ENCODE data around the gene GHSR.

The GHSR gene

DNA sequence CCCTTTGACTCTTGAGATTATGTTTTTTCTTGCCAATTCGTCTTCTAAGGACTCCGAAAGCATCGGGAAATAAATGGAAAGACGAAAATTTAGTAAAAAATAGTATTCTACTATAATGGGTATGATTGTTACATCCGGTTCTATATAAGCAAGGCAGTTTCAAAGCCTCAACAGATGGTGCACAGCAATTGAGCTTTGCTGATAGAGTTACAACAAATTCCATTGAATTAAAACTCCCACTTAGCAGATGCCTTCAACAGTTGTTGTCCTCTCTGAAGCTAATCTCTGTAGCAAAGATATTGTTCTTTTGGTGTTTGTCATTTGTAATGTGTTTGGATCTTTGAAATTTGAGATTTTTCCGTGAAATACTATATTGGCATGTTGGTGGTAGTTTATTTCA is 16.1 kb upstream of the GHSR start:
- Histone ChIP-seq H3K4me1 (ENCODE audit: control insufficient read depth, insufficient read depth, low read length) (no peaks in the 10 kb centered on the region), H3K27me3 (ENCODE audit: control insufficient read depth, insufficient read depth, low read length) (no peaks in the 10 kb centered on the region), H3K9me3 (ENCODE audit: control insufficient read depth, insufficient read depth, low read length) (no peaks in the 10 kb centered on the region), H3K27ac (ENCODE audit: low read length) (no peak overlapping the region), H3K36me3 (ENCODE audit: control insufficient read depth, insufficient read depth, low read length) (no peaks in the 10 kb centered on the region), H3K4me3 (ENCODE audit: low read length) (no peak overlapping the region)
- no CpG with 5 or more reads among the region's 6 CpGs for WGBS (ENCODE audit: insufficient coverage, insufficient read length)
- DNase-seq (ENCODE audit: low read depth, low spot score), result no peak

DNA sequence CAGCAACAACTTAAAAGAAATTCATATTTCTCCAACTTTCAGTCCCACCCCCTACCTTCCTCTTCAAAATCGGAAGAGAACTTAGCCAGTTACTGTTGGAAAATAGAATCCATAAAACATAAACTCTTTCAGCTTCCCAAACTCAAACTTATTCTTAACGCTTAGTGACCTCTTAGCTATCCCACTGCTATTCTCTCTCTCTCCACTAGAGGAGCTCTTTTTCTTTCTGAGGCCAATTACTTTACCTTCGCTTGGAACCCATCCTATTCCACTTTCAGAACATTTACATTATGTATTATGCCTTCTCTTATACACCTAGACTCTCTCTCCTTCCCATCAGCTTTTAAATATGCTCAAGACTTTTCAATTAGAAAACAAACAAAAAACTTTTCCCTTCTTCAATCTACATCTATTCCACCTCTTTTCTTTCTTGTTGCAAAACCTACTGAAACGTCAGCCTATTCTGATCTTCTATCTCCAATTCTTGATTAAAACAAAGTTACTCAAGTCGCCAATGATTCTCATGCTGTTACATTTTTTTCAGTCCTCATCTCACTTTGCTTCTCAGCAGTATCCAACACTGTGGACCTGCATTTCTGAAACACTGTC is 13.4 kb upstream of the GHSR start:
- Histone ChIP-seq H3K4me1 (ENCODE audit: control insufficient read depth, insufficient read depth, low read length) (no peaks in the 10 kb centered on the region), H3K27me3 (ENCODE audit: control insufficient read depth, insufficient read depth, low read length) (no peaks in the 10 kb centered on the region), H3K27ac (ENCODE audit: low read length) (no peak overlapping the region), H3K9me3 (ENCODE audit: control insufficient read depth, insufficient read depth, low read length) (no peaks in the 10 kb centered on the region), H3K36me3 (ENCODE audit: control insufficient read depth, insufficient read depth, low read length) (no peaks in the 10 kb centered on the region), H3K4me3 (ENCODE audit: low read length) (no peak overlapping the region)
- 100% methylated on average over 1 of the region's 5 CpGs for WGBS (ENCODE audit: insufficient coverage, insufficient read length)
- DNase-seq (ENCODE audit: low read depth, low spot score), result no peak

DNA sequence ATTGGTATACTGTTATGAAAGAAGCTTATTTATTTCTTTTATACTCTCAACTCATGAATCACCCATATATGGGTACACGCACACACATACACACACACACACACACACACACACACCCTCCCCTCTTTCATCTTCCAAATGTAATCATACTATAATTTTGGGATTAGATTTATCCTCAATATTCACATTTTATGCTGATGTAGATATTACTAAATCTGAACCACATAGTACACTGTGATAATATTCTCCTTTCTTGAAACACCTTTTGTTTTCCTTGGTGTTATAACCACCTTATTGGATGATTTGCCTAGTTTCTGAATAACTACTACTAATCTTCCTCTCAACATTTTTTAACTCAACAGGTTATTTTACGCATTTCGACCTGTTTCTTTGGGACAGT is 8.1 kb upstream of the GHSR start:
- DNase-seq (ENCODE audit: low read depth, low spot score), result no peak
- no CpG with 5 or more reads among the region's 3 CpGs for WGBS (ENCODE audit: insufficient coverage, insufficient read length)
- no peaks in the 10 kb centered on the region for H3K4me1 ChIP-seq (ENCODE audit: control insufficient read depth, insufficient read depth, low read length)
- no peaks in the 10 kb centered on the region for H3K36me3 ChIP-seq (ENCODE audit: control insufficient read depth, insufficient read depth, low read length)
- H3K27me3 ChIP-seq (ENCODE audit: control insufficient read depth, insufficient read depth, low read length), result no peaks in the 10 kb centered on the region
- H3K4me3 ChIP-seq (ENCODE audit: low read length), result no peak overlapping the region
- H3K9me3 ChIP-seq (ENCODE audit: control insufficient read depth, insufficient read depth, low read length), result no peaks in the 10 kb centered on the region
- no peak overlapping the region for H3K27ac ChIP-seq (ENCODE audit: low read length)

DNA sequence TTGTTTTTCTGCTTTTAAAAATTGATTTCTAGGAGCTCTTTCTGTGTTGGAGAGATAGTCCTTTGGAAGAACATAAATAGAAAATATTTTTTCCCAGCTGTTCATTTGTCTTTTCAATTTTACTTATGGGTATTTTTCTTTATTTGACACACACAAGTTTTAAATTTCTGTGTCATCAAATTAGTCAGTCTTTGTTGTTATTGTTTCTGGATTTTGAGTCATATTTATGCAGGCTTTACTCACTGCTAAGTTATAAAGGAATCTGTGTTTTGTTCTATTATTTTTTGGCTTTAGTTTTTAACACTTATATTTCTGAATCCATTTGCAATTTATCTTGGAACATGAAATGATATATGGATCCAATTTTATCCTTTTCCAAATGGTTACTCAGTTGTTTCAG is 5.9 kb upstream of the GHSR start:
- Histone ChIP-seq H3K27ac (ENCODE audit: low read length) (no peak overlapping the region), H3K4me3 (ENCODE audit: low read length) (no peak overlapping the region), H3K27me3 (ENCODE audit: control insufficient read depth, insufficient read depth, low read length) (peaks cover 10% of the 10 kb centered on the region), H3K4me1 (ENCODE audit: control insufficient read depth, insufficient read depth, low read length) (peaks cover 2% of the 10 kb centered on the region; the same call in 1 of the 2 replicates), H3K9me3 (ENCODE audit: control insufficient read depth, insufficient read depth, low read length) (no peaks in the 10 kb centered on the region), H3K36me3 (ENCODE audit: control insufficient read depth, insufficient read depth, low read length) (no peaks in the 10 kb centered on the region)
- DNase-seq (ENCODE audit: low read depth, low spot score), result no peak

DNA sequence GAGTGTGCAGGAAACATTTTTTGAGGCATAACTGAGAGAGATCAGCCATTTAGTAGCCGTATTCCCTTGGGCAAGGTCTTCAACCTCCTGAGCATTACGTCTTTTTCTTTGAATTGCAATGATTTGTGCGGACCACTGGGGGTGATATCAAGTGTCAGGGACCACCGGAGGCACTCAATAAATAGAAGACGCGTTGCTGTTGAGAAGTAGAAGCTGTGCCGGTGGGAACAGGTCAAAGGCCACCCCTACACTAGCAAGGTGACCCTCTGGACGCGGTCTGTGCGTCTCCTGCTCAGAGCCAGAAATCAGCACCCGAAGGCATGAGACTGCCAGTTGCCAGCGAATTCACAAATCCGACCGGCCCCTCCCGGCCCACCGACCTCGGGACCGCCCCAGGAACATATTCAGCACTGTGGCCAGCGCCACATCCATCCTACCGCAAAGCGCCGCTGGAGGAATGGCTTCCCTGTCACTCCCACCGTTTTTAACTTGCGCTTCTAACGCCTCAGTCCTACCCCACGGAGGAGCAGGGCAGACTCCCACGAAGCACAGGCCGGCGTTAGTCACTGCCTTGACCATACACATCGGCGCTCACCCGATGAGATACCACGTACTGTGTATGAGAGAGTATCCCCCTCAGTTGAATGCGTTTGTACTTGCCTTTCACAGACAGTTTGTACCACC is 1.4 kb upstream of the GHSR start:
- peaks cover 16% of the 10 kb centered on the region for H3K4me1 ChIP-seq (ENCODE audit: control insufficient read depth, insufficient read depth, low read length)
- no peaks in the 10 kb centered on the region for H3K36me3 ChIP-seq (ENCODE audit: control insufficient read depth, insufficient read depth, low read length)
- DNase-seq (ENCODE audit: low read depth, low spot score), result no peak
- no peak overlapping the region for H3K27ac ChIP-seq (ENCODE audit: low read length)
- no peak overlapping the region for H3K4me3 ChIP-seq (ENCODE audit: low read length)
- WGBS (ENCODE audit: insufficient coverage, insufficient read length), result no CpG with 5 or more reads among the region's 34 CpGs
- no peaks in the 10 kb centered on the region for H3K9me3 ChIP-seq (ENCODE audit: control insufficient read depth, insufficient read depth, low read length)
- peaks cover 36% of the 10 kb centered on the region for H3K27me3 ChIP-seq (ENCODE audit: control insufficient read depth, insufficient read depth, low read length)

DNA sequence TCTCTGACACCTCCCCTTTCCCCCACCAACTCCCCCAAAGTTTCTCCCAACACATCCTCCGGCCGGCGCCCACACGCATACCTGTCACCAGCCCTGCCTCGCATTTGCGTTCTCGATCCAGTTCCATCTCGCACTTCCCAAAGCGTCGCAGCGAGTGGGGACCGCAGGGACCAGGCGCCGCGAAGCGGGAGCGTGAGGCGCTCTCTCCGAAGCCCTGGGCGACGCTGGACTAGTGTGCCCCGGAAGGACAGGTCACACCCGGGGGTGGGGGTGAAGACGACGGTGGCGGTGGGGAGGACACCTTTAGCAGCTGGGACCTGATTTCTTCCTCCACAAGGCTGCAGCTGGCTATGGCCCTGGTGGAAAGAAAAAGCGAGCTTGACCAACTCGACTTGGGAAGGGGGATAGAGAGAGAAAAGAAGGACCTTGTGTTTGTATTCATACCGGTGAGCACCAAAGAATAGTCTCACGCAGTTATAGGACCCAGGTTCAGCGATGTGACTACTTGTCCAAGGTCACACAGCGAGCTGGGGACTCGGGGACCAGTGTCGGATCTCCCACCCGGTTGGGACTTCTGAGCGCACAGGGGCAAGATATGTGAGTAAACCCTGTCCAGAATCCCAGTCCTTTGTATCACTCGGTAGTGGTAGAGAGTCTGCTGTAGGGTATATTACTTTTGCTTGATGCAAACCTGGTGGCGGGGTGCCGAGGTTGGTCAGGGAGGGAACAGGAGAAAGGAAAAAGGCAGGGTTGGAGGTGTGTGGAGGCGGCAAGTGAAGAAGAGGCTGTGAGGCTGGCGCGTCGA is 607 bp upstream of the GHSR start:
- no CpG with 5 or more reads among the region's 43 CpGs for WGBS (ENCODE audit: insufficient coverage, insufficient read length)
- DNase-seq (ENCODE audit: low read depth, low spot score), result no peak
- Histone ChIP-seq H3K9me3 (ENCODE audit: control insufficient read depth, insufficient read depth, low read length) (no peaks in the 10 kb centered on the region), H3K36me3 (ENCODE audit: control insufficient read depth, insufficient read depth, low read length) (no peaks in the 10 kb centered on the region), H3K27ac (ENCODE audit: low read length) (no peak overlapping the region), H3K4me1 (ENCODE audit: control insufficient read depth, insufficient read depth, low read length) (peaks cover 16% of the 10 kb centered on the region), H3K4me3 (ENCODE audit: low read length) (peak overlapping the region; percentile 10; the same call in 1 of the 2 replicates), H3K27me3 (ENCODE audit: control insufficient read depth, insufficient read depth, low read length) (peaks cover 36% of the 10 kb centered on the region)

DNA sequence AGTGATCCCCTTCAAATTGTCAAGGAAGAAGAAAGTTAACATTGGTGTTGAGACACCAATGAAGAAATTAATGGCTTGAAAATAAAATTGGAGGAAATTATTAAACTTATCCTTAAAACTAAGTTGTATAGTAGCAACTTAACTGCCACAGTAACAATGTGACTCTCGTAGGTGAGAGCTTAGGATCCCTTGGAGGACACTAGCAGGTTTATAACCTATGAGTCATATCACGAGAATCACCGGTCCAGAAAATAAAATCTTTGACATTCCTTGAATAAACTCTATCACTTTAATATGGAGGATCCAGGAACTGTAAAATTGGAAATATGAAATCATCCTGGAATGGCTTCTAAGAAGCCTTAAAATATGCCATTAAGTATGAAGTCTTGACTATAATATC is 2.1 kb downstream of the GHSR start:
- no peak overlapping the region for H3K4me3 ChIP-seq (ENCODE audit: low read length)
- WGBS (ENCODE audit: insufficient coverage, insufficient read length), result no CpG with 5 or more reads among the region's 3 CpGs
- H3K9me3 ChIP-seq (ENCODE audit: control insufficient read depth, insufficient read depth, low read length), result no peaks in the 10 kb centered on the region
- no peak for DNase-seq (ENCODE audit: low read depth, low spot score)
- H3K4me1 ChIP-seq (ENCODE audit: control insufficient read depth, insufficient read depth, low read length), result peaks cover 16% of the 10 kb centered on the region
- no peaks in the 10 kb centered on the region for H3K36me3 ChIP-seq (ENCODE audit: control insufficient read depth, insufficient read depth, low read length)
- H3K27me3 ChIP-seq (ENCODE audit: control insufficient read depth, insufficient read depth, low read length), result peaks cover 36% of the 10 kb centered on the region
- no peak overlapping the region for H3K27ac ChIP-seq (ENCODE audit: low read length)

DNA sequence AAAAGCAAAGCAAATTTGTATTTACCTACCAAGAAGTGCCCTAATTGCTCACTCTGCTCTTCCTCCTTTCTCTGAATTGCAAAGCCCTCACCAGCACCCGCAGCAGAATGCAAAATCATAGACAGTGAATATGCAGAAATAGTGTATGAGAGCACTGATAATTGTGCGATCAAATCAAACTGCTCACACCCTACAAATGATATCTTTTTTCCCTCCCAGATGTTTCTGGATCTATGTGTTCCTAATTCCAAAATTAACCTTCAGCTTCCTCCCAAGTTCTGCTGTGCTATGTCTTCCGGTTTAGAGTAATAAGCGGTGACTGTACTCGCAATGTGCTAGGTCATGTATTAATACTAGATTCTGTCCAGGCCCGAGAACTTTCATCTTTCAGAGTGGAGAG is 3.4 kb downstream of the GHSR start:
- H3K27ac ChIP-seq (ENCODE audit: low read length), result no peak overlapping the region
- no CpG with 5 or more reads among the region's 6 CpGs for WGBS (ENCODE audit: insufficient coverage, insufficient read length)

DNA sequence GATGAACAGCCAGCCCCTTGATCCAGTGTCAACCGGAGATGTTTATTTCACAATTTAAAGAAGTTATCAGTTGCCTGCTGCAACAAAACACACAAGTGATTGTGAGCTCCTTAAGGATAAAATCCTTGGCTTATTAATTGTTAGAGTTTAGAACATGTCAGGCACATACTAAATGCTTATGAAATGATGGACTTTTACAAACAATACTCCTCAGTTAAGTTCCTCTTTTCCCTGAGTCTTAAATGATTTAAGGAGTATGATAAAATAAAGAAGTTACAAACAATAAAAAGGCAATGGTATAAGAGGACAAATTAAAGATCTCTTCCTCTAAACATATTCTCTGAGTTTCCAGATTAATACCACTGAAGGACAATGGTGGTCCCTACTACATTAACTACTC is 5.7 kb downstream of the GHSR start:
- Histone ChIP-seq H3K36me3 (ENCODE audit: control insufficient read depth, insufficient read depth, low read length) (no peaks in the 10 kb centered on the region), H3K4me3 (ENCODE audit: low read length) (no peak overlapping the region), H3K27ac (ENCODE audit: low read length) (no peak overlapping the region), H3K9me3 (ENCODE audit: control insufficient read depth, insufficient read depth, low read length) (no peaks in the 10 kb centered on the region), H3K27me3 (ENCODE audit: control insufficient read depth, insufficient read depth, low read length) (peaks cover 10% of the 10 kb centered on the region), H3K4me1 (ENCODE audit: control insufficient read depth, insufficient read depth, low read length) (peaks cover 1% of the 10 kb centered on the region)
- DNase-seq (ENCODE audit: low read depth, low spot score), result no peak
- WGBS (ENCODE audit: insufficient coverage, insufficient read length), result no CpG with 5 or more reads among the region's 1 CpG

More for the DNA sequence above, 3.4 kb downstream of the GHSR start:
- Histone ChIP-seq H3K4me1 (ENCODE audit: control insufficient read depth, insufficient read depth, low read length) (peaks cover 15% of the 10 kb centered on the region), H3K27me3 (ENCODE audit: control insufficient read depth, insufficient read depth, low read length) (peaks cover 31% of the 10 kb centered on the region), H3K9me3 (ENCODE audit: control insufficient read depth, insufficient read depth, low read length) (no peaks in the 10 kb centered on the region), H3K36me3 (ENCODE audit: control insufficient read depth, insufficient read depth, low read length) (no peaks in the 10 kb centered on the region), H3K4me3 (ENCODE audit: low read length) (no peak overlapping the region)
- no peak for DNase-seq (ENCODE audit: low read depth, low spot score)

DNA sequence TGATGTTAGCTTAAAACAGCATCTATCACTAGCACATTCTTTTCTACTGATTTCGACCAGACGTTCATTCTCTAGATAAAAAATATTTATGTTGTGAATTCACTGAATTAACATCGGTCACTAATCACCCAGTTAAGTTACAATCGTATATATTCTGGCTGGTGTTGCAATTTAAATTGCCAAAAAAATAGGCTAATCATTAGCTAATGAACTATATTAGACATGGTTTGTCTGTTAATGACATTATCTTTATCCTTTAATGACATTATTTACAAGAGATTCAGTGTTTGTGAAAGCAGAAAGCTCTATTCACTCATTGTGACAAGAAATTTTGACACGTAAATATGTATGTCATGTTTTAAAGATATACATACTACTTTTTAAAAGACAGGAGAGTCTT is 6.7 kb downstream of the GHSR start:
- Histone ChIP-seq H3K27ac (ENCODE audit: low read length) (no peak overlapping the region), H3K27me3 (ENCODE audit: control insufficient read depth, insufficient read depth, low read length) (peaks cover under 1% of the 10 kb centered on the region; the same call in 1 of the 2 replicates), H3K4me3 (ENCODE audit: low read length) (no peak overlapping the region), H3K4me1 (ENCODE audit: control insufficient read depth, insufficient read depth, low read length) (no peaks in the 10 kb centered on the region), H3K9me3 (ENCODE audit: control insufficient read depth, insufficient read depth, low read length) (no peaks in the 10 kb centered on the region), H3K36me3 (ENCODE audit: control insufficient read depth, insufficient read depth, low read length) (no peaks in the 10 kb centered on the region)
- no CpG with 5 or more reads among the region's 5 CpGs for WGBS (ENCODE audit: insufficient coverage, insufficient read length)
- DNase-seq (ENCODE audit: low read depth, low spot score), result no peak

Data from iPS DF 6.9 (cell line).